ENCODE data around the gene UBR2. TPM values are rescaled to one million over a fixed set of nuclear protein-coding genes. Genes with fewer than 3 reads are reported as not detected.

UBR2 gene
- total RNA-seq, 6 experiments from 2014 or later, result 18.0 to 20.5 (median 19.9) TPM

DNA sequence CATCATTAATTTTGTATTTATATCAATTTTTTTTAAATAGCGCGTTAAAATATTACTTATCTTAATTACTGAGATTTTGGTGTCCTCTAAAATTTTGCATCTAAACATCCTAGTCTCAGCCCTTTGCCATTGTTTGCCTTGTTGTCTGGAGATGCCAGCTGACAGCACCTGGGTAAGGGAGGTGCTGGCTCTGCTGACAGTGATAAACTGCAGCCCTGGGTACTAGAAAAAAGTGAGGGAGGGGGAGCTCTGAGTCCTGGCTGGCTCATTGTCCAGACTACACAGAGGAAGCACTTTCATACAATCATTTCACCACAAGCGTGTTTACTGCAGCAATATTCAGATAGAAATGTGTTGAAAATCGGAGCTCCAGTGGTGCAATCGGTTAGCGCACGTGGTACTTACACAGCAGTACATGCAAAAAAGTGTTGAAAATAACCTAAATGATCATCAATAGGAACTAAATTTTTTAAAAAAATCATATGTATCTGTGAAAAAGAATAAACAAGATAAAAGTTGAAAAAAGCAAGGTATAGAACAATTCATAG is 18.5 kb upstream of the UBR2 start:
- no peak overlapping the region for H3K4me3 Mint-ChIP-seq
- H3K27ac Mint-ChIP-seq, result no peak overlapping the region
- TF ChIP-seq, protein P1, sequence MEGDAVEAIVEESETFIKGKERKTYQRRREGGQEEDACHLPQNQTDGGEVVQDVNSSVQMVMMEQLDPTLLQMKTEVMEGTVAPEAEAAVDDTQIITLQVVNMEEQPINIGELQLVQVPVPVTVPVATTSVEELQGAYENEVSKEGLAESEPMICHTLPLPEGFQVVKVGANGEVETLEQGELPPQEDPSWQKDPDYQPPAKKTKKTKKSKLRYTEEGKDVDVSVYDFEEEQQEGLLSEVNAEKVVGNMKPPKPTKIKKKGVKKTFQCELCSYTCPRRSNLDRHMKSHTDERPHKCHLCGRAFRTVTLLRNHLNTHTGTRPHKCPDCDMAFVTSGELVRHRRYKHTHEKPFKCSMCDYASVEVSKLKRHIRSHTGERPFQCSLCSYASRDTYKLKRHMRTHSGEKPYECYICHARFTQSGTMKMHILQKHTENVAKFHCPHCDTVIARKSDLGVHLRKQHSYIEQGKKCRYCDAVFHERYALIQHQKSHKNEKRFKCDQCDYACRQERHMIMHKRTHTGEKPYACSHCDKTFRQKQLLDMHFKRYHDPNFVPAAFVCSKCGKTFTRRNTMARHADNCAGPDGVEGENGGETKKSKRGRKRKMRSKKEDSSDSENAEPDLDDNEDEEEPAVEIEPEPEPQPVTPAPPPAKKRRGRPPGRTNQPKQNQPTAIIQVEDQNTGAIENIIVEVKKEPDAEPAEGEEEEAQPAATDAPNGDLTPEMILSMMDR (IDR thresholded peaks at IDR 0.05), result no peak
- no peaks in the 10 kb centered on the region for H3K36me3 Mint-ChIP-seq (ENCODE audit: low read depth)
- H3K9me3 Mint-ChIP-seq, result no peaks in the 10 kb centered on the region
- DNase-seq, result no peak
- H3K4me1 Mint-ChIP-seq (ENCODE audit: low read depth), result peaks cover 28% of the 10 kb centered on the region
- H3K27me3 Mint-ChIP-seq (ENCODE audit: insufficient read depth), result no peaks in the 10 kb centered on the region; the same call in none of the 2 replicates

DNA sequence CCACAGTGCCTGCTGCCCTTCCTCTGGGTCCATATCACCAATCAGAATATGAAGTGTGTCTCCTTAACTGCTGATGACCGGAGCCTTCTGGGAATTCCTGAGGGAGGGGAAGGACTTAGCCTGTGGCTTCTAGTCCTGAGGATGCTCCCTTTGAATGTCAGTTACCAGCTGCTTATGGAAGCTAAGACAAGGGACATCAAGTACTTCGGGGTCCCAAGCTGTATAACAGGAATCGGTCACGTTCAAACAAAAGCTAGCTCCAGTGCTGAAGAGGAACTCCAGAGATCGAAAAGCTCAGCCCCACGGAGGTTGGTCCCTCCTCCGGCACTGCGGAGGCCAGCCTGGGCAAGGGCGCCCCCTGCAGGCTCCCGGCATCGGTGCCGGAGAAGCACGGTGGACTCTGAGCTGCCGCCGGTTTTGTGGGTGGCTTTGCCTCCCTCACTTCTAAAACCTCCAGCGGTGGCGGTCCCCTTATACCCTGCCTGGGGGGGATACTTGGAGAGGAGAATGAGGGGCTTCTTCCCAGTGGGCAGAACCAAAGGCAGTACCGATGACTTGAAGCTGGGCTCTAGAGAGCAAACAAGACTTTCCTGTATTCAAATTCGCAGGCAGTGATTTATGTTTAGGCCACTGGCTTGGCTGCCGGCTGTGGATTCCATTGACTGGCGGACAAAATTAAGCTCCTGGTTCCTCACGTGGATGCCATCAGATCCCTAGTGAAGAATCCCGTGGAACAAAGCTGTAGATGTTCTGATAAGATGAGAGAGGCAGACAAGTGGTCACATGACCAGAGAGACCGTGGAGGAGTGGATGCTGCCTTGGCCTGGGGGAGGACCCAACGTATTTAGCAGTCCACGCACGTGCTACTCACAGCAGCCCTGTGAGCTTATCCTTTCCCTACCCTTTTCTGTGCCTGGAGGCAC is 16.2 kb upstream of the UBR2 start:
- no peaks in the 10 kb centered on the region for H3K36me3 Mint-ChIP-seq (ENCODE audit: low read depth)
- no peaks in the 10 kb centered on the region; the same call in 1 of the 2 replicates for H3K27me3 Mint-ChIP-seq (ENCODE audit: insufficient read depth)
- TF ChIP-seq, protein P1 (IDR thresholded peaks at IDR 0.05), result peak; percentile 100
- H3K9me3 Mint-ChIP-seq, result no peaks in the 10 kb centered on the region
- peak overlapping the region; percentile 90 for H3K4me3 Mint-ChIP-seq
- H3K27ac Mint-ChIP-seq, result peak overlapping the region; percentile 87
- H3K4me1 Mint-ChIP-seq (ENCODE audit: low read depth), result peaks cover 38% of the 10 kb centered on the region
- DNase-seq, result peak; percentile 73

DNA sequence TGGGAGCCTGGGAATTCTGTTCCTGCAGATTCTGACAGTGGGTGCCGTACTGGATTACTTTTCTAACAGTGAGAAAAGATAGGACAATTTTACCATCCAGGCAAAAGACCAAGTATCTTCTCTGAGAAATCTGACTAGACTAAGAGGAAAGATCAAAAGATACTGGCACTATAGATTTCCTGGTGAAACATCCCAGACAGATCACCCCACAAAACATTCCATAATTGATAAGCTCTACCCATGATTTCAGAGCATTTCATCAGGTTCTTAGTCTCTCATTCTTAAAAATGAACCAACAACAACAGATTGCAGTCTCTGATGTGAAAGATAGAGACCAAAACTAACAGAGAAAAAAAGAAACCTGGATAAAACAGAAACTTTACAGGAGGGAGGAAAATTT is 13.6 kb upstream of the UBR2 start:
- H3K4me1 Mint-ChIP-seq (ENCODE audit: low read depth), result peaks cover 38% of the 10 kb centered on the region
- no peak overlapping the region for H3K4me3 Mint-ChIP-seq
- H3K36me3 Mint-ChIP-seq (ENCODE audit: low read depth), result no peaks in the 10 kb centered on the region; the same call in 1 of the 2 replicates
- DNase-seq, result no peak
- peaks cover 3% of the 10 kb centered on the region for H3K27me3 Mint-ChIP-seq (ENCODE audit: insufficient read depth)
- H3K27ac Mint-ChIP-seq, result no peak overlapping the region
- peaks cover 6% of the 10 kb centered on the region; the same call in 1 of the 2 replicates for H3K9me3 Mint-ChIP-seq
- TF ChIP-seq, protein P1 (IDR thresholded peaks at IDR 0.05), result no peak

DNA sequence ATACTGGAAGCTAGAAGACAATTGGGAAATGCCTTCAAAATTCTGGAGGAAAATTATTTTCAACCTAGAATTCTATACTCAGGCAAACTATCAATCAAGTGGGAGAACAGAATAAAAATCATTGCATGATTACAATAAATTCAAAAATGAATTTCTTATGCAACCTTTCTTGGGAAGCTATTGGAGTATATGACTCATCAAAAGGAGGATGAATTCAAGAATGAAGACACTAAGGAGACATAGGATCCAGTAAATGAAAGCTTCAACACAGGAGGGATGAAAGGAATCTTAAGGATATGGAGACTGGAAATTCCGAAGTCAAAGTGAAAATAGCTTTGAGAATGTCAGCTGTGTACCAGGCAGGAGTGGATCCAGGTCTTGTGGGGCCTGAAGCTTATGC is 12.6 kb upstream of the UBR2 start:
- Mint-ChIP-seq H3K36me3 (ENCODE audit: low read depth) (no peaks in the 10 kb centered on the region; the same call in 1 of the 2 replicates), H3K27me3 (ENCODE audit: insufficient read depth) (peaks cover 3% of the 10 kb centered on the region), H3K9me3 (peaks cover 6% of the 10 kb centered on the region; the same call in 1 of the 2 replicates), H3K4me1 (ENCODE audit: low read depth) (peaks cover 38% of the 10 kb centered on the region), H3K4me3 (no peak overlapping the region), H3K27ac (no peak overlapping the region; the same call in 1 of the 2 replicates)
- TF ChIP-seq, protein P1 (IDR thresholded peaks at IDR 0.05), result no peak
- no peak for DNase-seq

DNA sequence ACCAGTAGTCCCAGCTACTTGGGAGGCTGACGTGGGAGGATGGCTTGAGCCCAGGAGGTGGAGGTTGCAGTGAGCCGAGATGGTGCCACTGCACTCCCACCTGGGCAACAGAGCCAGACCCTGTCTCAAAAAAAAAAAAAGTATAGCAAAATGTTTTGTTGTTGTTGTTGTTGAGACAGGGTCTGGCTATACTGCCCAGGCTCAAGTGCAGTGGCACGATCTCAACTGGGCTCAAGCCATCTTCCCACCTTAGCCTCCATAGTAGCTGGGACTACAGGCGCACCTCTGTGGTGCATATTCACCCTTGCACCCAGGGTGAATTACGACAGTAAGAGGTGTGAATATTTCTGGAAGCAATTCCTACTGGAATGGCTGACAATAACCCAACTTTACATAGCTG is 11.4 kb upstream of the UBR2 start:
- peaks cover 3% of the 10 kb centered on the region for H3K27me3 Mint-ChIP-seq (ENCODE audit: insufficient read depth)
- no peaks in the 10 kb centered on the region; the same call in 1 of the 2 replicates for H3K36me3 Mint-ChIP-seq (ENCODE audit: low read depth)
- peaks cover 32% of the 10 kb centered on the region for H3K4me1 Mint-ChIP-seq (ENCODE audit: low read depth)
- peaks cover 6% of the 10 kb centered on the region; the same call in 1 of the 2 replicates for H3K9me3 Mint-ChIP-seq
- TF ChIP-seq, protein P1 (IDR thresholded peaks at IDR 0.05), result no peak
- no peak overlapping the region for H3K27ac Mint-ChIP-seq
- DNase-seq, result no peak
- H3K4me3 Mint-ChIP-seq, result no peak overlapping the region
